ENCODE results near the gene ESRRA.

DNA sequence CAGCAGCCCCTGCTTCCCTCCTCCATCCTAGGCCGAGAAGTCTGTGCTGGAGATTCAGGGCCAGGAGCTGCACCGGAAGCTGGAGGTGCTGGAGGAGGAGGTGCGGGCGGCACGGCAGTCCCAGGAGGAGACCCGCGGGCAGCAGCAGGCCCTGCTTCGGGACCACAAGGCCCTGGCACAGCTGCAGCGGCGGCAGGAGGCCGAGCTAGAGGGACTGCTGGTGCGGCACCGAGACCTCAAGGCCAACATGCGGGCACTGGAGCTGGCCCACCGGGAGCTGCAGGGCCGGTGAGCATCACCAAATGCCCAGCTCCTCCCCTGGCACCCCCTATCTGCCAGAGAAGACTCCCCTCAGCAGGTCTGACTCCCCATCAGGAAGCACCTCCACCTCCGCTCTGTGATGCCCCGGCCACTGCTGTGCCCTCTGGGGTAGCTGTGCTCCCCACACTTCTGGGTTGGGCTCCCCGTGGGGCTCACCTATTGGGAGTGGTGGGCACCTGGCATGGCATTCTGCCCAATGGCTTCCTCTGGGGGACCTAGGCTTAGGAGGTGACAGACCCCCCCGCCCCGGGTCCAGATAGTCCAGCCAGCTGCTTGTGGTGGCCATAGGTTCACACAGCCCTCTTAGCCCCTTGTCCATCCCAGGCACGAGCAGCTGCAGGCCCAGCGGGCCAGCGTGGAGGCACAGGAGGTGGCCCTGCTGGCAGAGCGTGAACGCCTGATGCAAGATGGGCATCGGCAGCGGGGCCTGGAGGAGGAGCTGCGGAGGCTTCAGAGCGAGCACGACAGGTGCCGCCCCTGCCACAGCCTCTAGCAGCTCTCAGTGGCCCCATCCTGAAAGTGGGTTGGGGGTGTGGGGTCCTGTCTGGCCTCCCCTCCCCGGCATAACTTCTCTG, 47.0 kb downstream of the ESRRA start:
- no peak for TF ChIP-seq POLR2A (IDR thresholded peaks at IDR 0.05)
- TF ChIP-seq, protein P1, sequence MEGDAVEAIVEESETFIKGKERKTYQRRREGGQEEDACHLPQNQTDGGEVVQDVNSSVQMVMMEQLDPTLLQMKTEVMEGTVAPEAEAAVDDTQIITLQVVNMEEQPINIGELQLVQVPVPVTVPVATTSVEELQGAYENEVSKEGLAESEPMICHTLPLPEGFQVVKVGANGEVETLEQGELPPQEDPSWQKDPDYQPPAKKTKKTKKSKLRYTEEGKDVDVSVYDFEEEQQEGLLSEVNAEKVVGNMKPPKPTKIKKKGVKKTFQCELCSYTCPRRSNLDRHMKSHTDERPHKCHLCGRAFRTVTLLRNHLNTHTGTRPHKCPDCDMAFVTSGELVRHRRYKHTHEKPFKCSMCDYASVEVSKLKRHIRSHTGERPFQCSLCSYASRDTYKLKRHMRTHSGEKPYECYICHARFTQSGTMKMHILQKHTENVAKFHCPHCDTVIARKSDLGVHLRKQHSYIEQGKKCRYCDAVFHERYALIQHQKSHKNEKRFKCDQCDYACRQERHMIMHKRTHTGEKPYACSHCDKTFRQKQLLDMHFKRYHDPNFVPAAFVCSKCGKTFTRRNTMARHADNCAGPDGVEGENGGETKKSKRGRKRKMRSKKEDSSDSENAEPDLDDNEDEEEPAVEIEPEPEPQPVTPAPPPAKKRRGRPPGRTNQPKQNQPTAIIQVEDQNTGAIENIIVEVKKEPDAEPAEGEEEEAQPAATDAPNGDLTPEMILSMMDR (IDR thresholded peaks at IDR 0.05 in 4 of 5, conservative IDR thresholded peaks at IDR 0.05 in 1 of 5), result no peak

Data from gastrocnemius medialis (tissue), 4 donors.